ENCODE measurements around the gene ZFC3H1. TPM values are rescaled to one million over a fixed set of nuclear protein-coding genes. Genes with fewer than 3 reads are reported as not detected.
"Not testable (repeated sequence)": the region's sequence is repeated elsewhere in the genome, so short reads cannot be mapped to it uniquely, and the experiment has no call there.

ZFC3H1 gene
- total RNA-seq, 1 donor from 2014 or later, result 49.7 TPM

DNA sequence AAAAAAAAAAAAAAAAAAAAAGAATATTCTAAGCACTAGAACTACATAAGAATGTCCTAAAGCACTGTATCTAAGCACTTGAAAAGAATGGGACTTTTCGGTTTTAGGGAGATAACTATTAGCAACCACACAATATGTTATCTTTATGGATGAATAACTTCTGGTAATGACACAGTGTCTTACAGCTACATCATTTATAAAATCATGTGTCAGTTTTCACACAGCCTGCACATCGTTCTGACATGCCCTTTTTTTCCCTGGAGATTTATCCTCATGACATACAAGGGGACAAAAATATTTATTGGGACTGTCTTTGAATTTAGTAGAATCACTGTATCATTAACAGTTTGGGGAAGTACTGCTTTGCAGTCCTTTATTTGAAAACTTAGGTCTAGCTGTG, 39.6 kb upstream of the ZFC3H1 start:
- no peak overlapping the region for H3K27ac Mint-ChIP-seq (ENCODE audit: unreplicated experiment)
- no peaks in the 10 kb centered on the region for H3K27me3 Mint-ChIP-seq (ENCODE audit: unreplicated experiment)
- peaks cover 23% of the 10 kb centered on the region for H3K36me3 Mint-ChIP-seq (ENCODE audit: unreplicated experiment)
- H3K4me1 Mint-ChIP-seq (ENCODE audit: unreplicated experiment), result no peaks in the 10 kb centered on the region
- DNase-seq (ENCODE audit: extremely low spot score, unreplicated experiment), result no peak
- no peak overlapping the region for H3K4me3 Mint-ChIP-seq (ENCODE audit: unreplicated experiment)
- H3K9me3 Mint-ChIP-seq (ENCODE audit: unreplicated experiment), result no peaks in the 10 kb centered on the region
- TF ChIP-seq, protein P1, sequence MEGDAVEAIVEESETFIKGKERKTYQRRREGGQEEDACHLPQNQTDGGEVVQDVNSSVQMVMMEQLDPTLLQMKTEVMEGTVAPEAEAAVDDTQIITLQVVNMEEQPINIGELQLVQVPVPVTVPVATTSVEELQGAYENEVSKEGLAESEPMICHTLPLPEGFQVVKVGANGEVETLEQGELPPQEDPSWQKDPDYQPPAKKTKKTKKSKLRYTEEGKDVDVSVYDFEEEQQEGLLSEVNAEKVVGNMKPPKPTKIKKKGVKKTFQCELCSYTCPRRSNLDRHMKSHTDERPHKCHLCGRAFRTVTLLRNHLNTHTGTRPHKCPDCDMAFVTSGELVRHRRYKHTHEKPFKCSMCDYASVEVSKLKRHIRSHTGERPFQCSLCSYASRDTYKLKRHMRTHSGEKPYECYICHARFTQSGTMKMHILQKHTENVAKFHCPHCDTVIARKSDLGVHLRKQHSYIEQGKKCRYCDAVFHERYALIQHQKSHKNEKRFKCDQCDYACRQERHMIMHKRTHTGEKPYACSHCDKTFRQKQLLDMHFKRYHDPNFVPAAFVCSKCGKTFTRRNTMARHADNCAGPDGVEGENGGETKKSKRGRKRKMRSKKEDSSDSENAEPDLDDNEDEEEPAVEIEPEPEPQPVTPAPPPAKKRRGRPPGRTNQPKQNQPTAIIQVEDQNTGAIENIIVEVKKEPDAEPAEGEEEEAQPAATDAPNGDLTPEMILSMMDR (IDR thresholded peaks at IDR 0.05), result no peak

DNA sequence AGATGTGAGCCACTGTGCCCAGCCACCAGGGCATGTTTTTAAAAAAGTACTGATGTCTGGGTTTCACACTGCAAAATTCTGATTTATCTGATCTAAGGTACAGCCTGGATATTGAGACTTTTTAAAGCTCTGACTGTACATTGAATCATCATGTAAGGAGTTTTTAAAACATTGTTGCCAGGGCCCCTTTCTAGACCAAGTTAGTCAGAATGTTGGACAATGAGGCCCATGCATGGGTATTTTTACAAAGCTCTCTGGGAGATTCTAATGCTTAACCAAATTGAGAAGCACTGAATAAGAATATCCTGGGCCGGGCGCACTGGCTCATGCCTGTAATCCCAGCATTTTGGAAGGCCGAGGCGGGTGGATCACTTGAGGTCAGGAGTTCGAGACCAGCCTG, 38.9 kb upstream of the ZFC3H1 start:
- TF ChIP-seq, protein P1 (IDR thresholded peaks at IDR 0.05), result no peak
- H3K27ac Mint-ChIP-seq (ENCODE audit: unreplicated experiment), result no peak overlapping the region
- no peak overlapping the region for H3K4me3 Mint-ChIP-seq (ENCODE audit: unreplicated experiment)
- H3K4me1 Mint-ChIP-seq (ENCODE audit: unreplicated experiment), result no peaks in the 10 kb centered on the region
- H3K27me3 Mint-ChIP-seq (ENCODE audit: unreplicated experiment), result no peaks in the 10 kb centered on the region
- H3K36me3 Mint-ChIP-seq (ENCODE audit: unreplicated experiment), result peaks cover 29% of the 10 kb centered on the region
- DNase-seq (ENCODE audit: extremely low spot score, unreplicated experiment), result no peak
- no peaks in the 10 kb centered on the region for H3K9me3 Mint-ChIP-seq (ENCODE audit: unreplicated experiment)

DNA sequence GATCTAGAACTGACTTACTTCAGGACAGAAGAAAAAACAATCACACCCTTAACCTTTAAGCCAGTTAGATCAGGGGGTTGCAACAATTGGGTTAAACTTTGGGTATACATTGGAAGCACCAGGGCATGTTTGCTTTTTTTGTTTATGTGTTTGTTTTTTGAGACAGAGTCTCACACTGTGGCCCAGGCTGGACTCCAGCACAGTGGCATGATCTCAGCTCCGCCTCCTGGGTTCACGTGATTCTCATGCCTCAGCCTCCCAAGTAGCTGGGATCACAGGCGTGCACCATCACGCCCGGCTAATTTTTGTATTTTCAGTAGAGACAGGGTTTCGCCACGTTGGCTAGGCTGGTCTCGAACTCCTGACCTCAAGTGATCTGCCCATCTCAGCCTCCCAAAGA, 38.5 kb upstream of the ZFC3H1 start:
- H3K27ac Mint-ChIP-seq (ENCODE audit: unreplicated experiment); H3K4me3 Mint-ChIP-seq (ENCODE audit: unreplicated experiment); H3K27me3 Mint-ChIP-seq (ENCODE audit: unreplicated experiment); H3K4me1 Mint-ChIP-seq (ENCODE audit: unreplicated experiment); H3K9me3 Mint-ChIP-seq (ENCODE audit: unreplicated experiment); DNase-seq (ENCODE audit: extremely low spot score, unreplicated experiment): not testable (repeated sequence)
- H3K36me3 Mint-ChIP-seq (ENCODE audit: unreplicated experiment), result peaks cover 33% of the 10 kb centered on the region

DNA sequence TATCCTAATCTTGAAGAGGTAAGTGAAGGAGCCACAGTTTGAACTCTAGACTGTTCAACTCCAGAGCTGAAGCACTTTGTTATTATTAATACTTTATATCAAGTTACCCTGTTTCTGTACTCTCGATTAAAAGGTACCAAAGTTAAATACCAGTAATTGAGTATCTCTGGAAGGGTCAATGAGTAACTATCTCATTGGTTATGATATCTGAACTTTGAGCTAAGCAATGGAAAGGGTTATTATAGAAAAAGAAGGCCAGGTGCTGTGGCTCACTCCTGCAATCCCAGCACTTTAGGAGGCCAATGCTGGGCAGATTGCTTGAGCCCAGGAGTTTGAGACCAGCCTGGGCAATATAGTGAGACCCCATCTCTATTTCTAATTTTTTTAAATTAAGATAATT, 32.1 kb upstream of the ZFC3H1 start:
- H3K4me1 Mint-ChIP-seq (ENCODE audit: unreplicated experiment), result no peaks in the 10 kb centered on the region
- no peaks in the 10 kb centered on the region for H3K27me3 Mint-ChIP-seq (ENCODE audit: unreplicated experiment)
- peaks cover 29% of the 10 kb centered on the region for H3K36me3 Mint-ChIP-seq (ENCODE audit: unreplicated experiment)
- no peaks in the 10 kb centered on the region for H3K9me3 Mint-ChIP-seq (ENCODE audit: unreplicated experiment)
- no peak overlapping the region for H3K4me3 Mint-ChIP-seq (ENCODE audit: unreplicated experiment)
- DNase-seq (ENCODE audit: extremely low spot score, unreplicated experiment), result no peak
- no peak overlapping the region for H3K27ac Mint-ChIP-seq (ENCODE audit: unreplicated experiment)
- TF ChIP-seq, protein P1 (IDR thresholded peaks at IDR 0.05), result no peak

DNA sequence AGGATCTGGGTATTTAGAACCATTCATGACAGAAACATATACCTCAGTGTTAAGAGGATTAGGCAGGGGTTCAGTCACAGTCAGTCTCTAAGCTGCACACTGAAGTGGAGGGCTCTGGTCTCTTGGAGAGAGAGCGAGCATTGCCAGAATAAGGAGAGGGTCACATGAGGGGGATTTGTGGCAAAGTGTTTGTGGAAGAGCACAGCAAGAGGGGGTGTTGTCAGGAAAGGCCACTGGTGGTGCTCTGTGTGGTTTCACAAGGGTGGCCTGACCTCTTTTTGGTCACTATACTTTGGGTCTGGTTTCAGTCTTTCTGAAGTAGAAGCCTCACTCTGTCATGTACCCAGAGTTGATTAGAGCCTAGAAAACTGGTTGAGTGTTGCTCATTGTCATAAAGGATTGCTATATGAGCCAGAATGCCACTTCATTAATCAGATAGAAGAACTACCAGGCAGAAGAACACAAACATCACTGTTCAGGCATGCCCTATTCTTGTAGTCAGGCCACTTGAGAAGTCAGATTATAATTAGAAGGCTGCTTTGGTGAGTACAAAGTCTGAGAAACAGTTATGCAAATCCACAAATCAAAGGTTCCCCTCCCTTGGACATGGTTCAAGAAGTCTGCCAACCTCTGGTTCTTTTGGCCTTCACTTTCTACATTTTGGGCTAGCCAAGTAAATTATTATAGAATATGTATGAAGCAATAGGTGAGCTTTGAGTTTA, 30.6 kb upstream of the ZFC3H1 start:
- Mint-ChIP-seq H3K27ac (ENCODE audit: unreplicated experiment) (no peak overlapping the region), H3K4me3 (ENCODE audit: unreplicated experiment) (no peak overlapping the region), H3K9me3 (ENCODE audit: unreplicated experiment) (no peaks in the 10 kb centered on the region), H3K36me3 (ENCODE audit: unreplicated experiment) (peaks cover 23% of the 10 kb centered on the region), H3K4me1 (ENCODE audit: unreplicated experiment) (no peaks in the 10 kb centered on the region), H3K27me3 (ENCODE audit: unreplicated experiment) (no peaks in the 10 kb centered on the region)
- DNase-seq (ENCODE audit: extremely low spot score, unreplicated experiment), result no peak
- TF ChIP-seq, protein P1 (IDR thresholded peaks at IDR 0.05), result no peak

DNA sequence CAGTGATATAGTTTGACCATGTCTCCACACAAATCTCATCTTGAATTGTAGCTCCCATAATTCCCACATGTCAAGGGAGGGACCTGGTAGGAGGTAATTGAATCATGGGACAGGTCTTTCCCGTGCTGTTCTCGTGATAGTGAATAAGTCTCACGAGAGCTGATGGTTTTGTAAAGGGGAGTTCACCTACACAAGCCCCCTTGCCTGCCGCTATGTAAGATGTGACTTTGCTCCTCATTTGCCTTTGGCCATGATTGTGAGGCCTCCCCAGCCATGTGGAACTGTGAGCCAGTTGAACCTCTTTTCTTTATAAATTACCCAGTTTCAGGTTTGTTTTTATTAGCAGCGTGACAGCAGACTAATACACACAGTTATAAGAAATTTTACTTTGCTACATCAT, 30.0 kb upstream of the ZFC3H1 start:
- H3K36me3 Mint-ChIP-seq (ENCODE audit: unreplicated experiment), result peaks cover 17% of the 10 kb centered on the region
- H3K4me3 Mint-ChIP-seq (ENCODE audit: unreplicated experiment); H3K4me1 Mint-ChIP-seq (ENCODE audit: unreplicated experiment); DNase-seq (ENCODE audit: extremely low spot score, unreplicated experiment); H3K27me3 Mint-ChIP-seq (ENCODE audit: unreplicated experiment); H3K27ac Mint-ChIP-seq (ENCODE audit: unreplicated experiment); H3K9me3 Mint-ChIP-seq (ENCODE audit: unreplicated experiment): not testable (repeated sequence)
